Renal pelvis (tissue), 4 donors: Measurements from ENCODE around the gene ABI3BP. TPM values are rescaled to one million over a fixed set of nuclear protein-coding genes. Genes with fewer than 3 reads are reported as not detected.
A peak's percentile ranks its signal among the peaks of the same experiment; 100 is the strongest.

ENCODE experiments used
- DNase-seq: peaks from one replicate; pipeline ENCODE4 v3.0.0-alpha.2; 2013
- polyA plus RNA-seq, 3 donors: library from polyadenylated mRNA; unstranded; fragments of 120-200 nt; gene quantifications; one replicate each; pipeline ENCODE4 v1.2.1, GENCODE V29; 2013; ENCODE audit not compliant: insufficient read length in 3 of 3

ABI3BP gene
- polyA plus RNA-seq, 3 donors, result 13.5 to 26.7 (median 15.1) TPM

DNA sequence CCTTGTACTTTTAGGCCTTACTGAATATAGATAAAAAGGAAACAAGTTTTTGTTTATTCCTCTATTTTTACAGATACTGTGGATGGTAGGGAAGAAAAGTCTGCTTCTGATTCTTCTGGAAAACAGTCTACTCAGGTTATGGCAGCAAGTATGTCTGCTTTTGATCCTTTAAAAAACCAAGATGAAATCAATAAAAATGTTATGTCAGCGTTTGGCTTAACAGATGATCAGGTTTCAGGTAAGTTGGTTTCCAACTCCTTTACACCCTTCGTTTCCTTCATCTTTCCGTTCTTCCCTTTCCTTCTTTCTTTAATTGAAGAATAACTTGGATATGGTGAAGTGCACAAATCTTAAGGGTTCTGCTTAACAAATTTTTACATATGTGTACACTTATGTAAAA lies 260.8 kb downstream of the ABI3BP start:
- DNase-seq, result no peak

DNA sequence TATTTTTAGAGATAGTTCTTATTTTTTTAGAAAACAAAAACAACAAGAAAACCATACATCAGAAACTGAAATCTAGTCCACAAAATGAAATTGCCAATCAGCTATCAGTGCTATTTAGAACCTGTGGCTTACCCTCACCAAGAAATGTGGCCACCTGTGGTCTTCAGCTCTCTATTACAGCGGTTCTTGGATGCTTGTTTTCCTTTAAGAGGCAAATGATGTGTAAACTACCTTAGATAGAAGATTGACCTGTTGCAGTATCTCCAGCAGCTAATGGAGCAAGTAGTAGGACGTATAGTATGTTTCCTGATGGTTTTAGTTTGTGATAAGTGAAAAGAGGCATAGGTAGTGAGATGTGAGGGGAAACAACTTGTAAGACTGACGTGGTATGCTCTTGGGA lies 262.7 kb downstream of the ABI3BP start:
- DNase-seq, result no peak

GRCh38 chr3:100726706-100727105 lies 266.5 kb downstream of the ABI3BP start:
- DNase-seq, result no peak

DNA sequence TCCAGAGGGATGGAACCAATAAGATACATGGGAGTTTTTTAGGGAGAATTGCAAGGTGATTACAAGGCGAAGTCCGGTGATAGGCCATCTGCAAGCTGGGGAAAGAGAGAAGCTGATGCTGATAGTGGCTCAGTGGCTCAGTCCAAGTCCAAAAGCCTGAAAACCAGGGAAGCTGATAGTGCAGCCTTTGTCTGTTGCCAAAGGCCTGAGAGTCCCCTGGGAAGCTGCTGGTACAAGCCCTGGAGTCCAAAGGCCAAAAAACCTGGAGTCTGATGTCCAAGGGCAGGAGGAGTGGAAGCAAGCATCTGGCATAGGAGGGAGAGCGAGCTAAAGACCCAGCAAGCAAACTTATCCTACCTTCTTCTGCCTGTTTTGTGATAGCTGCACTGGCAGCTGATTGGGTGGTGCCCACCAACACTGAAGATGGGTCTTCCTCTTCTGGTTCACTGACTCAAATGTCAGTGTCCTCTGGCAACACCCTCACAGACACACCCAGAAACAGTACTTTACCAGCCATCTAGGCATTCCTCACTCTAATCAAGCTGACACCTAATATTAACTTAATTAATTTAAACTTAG lies 267.2 kb downstream of the ABI3BP start:
- no peak for DNase-seq

- DNase-seq, result no peak
Measured at GRCh38 chr3:100720426-100720825, 272.8 kb downstream of the ABI3BP start.

DNA sequence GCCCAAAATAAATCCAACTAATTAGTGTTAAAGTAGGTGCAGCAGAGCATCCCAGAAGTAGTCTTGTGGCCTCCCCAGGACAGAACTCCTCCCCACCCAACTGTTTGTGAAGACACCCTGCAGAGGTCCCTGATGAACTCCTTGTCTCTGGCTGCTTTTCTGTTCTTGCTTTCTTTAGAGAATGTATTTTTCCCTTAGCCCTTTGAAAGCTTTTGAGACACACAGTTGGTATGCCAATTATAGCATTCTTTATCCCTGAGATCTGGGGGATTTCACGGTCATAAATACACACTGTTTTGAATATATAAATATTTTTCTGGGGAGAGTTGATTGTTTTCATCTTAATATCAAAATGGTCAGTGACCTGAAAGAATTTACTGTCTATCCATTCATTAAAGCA lies 274.1 kb downstream of the ABI3BP start:
- no peak for DNase-seq

GRCh38 chr3:100717637-100718487 lies 275.4 kb downstream of the ABI3BP start:
- DNase-seq, result no peak

DNA sequence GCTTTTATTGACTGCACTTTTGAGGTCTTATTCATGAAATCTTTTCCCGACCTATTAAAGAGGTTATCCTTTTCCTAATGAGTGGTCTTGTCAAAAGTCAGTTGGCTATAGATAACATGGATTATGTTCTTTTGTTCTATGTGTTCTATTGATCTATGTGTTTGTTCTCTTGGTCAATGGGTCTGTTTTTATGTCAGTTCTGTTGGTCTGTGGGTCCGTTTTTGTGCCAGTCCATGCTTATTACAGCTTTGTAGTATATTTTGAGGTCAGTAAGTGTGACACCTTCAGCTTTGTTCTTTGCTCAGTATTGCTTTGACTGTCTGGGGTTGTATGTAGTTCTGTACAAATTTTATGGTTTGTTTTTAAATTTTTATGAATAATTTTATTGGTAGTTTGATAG lies 276.2 kb downstream of the ABI3BP start:
- DNase-seq, result no peak

DNA sequence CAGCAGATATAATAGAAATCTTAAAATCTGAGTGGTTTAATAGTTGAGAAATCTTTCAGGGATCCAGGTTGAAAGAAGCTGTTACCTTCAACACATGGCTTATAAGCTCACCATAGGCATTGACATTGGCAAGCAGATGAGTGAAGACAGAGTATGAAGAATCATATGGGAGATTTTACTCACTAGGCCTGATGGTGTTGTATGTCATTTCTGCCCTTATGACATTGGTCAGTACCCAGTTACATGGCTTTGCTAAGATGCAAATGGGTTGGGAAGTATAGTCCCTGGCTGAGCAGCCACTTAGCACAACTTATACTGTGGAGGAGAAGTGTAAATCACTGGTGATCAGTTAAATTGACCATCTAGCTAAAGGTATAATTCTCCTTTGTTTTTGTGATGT lies 278.0 kb downstream of the ABI3BP start:
- no peak for DNase-seq

GRCh38 chr3:100710261-100710968 lies 282.8 kb downstream of the ABI3BP start:
- peak; percentile 4 for DNase-seq

DNA sequence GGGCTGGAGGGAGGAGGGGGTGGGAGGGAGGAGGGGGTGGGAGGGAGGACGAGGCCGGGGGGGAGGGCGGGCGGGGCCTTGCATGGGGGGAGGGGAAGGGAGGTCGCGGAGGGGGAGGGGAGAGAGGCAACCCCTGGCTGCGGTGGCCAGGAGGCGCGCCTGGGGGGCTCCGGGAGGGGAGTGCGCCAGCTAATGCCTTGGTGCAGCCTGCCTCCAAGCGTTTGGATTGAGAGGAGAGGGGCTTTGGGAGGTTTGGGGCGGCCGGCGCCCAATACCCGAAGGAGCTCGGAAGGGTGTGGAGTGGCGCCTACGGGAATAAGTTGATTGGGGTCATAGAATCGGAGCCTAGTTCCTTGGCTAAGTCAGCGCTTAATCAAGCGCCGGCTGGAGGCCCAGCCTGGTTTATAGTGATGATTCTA lies 283.4 kb downstream of the ABI3BP start:
- peak; percentile 48 for DNase-seq

GRCh38 chr3:100708989-100709841 lies 284.0 kb downstream of the ABI3BP start, which contains the start of gene TFG:
Gene TFG (plus strand): TSS chr3:100709494. CDS start chr3:100713686, 4,192 bp downstream.
- DNase-seq, result peak; percentile 98

- no peak for DNase-seq
Measured at GRCh38 chr3:100708644-100708988, 284.6 kb downstream of the ABI3BP start.

DNA sequence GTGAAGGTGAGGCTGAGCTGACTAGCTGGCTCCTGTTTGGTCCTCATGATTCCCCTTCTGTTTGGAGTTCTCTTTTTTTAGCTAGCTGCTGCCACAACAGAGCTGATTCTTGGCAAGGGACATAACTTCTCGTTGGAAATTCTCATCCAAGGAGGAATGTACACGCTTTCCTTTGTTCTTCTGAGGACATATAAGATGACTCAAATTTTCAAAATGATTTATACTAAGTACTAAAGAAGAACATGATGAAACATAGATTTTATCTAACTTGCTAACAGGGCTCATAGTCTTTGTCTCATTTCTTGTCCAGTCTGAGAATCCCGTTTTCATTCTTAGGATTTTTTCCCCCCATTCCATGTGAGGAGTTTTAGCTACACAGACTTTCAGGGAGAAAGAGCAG lies 286.9 kb downstream of the ABI3BP start:
- no peak for DNase-seq

DNA sequence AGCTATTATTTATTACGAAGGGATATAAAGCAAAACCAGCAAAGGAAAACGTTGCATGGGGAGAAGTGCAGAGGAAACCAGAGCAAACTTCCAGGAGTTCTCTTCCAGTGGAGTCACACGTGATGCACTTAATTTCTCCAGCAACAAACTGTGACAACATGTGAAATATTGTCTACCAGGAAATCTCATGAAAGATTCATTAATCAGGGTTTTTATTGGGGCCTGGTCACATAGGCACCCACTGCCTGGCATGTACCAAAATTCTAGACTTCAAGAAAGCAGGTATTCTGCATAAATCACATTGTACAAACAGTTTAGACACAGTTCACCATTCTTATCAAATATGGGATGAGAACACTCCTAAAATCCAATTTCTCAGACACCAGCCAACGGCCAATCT lies 289.4 kb downstream of the ABI3BP start:
- no peak for DNase-seq

DNA sequence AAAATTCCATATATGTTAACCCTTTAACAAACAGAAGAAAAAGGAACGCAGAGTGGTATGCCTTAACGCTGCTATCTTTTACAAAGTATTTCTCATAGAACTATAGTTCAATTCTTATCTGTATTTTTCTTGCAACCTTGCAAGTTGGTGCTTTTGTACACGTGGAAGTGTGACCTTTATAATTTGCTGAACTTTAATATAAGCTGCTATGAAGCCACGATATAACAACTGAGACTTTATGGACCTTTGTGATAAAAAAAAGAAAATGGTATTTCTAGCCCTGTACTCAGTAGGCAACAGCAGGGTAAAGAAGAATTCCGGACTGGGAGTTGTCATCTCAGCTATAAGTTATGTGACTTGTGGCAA lies 290.3 kb downstream of the ABI3BP start:
- no peak for DNase-seq

DNA sequence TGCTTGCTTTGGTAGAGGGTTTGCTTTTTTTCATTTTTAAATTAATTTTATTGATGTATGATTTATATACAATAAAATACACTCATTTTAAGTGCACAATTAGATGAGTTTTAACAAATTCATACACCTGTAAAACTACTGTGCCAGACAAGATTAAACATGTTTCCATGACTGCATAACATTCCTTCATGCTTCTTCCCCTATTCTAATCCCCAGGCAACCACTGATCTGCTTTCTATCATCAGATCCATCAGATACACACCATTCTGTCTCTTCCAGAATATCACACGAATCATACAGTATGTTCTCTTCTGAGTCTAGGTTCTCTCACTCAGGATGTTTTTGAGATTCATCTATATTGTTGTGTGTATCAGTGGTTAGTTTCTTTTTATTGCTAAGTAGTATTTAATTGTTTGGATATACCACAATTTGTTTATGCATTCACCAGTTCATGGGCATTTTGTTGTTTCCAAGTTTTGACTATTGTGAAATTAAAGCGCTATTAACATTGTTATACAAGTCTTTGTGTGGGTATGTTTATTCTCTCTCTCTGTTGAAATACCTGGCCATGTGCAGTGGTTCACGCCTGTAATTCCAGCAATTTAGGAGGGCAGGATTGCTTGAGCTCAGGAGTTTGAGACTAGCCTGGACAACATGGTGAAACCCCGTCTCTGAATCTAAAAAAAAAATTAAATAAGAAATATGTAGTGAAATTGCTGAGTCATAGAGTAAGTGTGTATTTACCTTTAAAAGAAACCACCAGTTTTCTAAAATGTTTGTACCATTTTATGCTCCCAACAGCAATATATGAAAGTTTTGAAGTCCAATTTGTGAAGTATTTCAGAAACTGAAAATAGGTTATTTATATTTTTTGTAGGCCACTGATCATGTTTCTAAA lies 290.9 kb downstream of the ABI3BP start:
- DNase-seq, result no peak

- no peak for DNase-seq
Measured at GRCh38 chr3:100700708-100701107, 292.5 kb downstream of the ABI3BP start.
